Vagina (tissue), 2 donors: Measurements from ENCODE around the gene AKAP6.

Experiments
- POLR2A ChIP-seq, 2 donors: fragments of 450-650 bp; IDR thresholded peaks; one replicate each; pipeline ENCODE4 v1.6.1; 2017; ENCODE audit warnings: antibody characterized with exemption in 2 of 2, mild to moderate bottlenecking in 2 of 2, moderate library complexity in 2 of 2
- POLR2AphosphoS5 ChIP-seq, 2 donors: sonication (generic); formaldehyde crosslinking; IDR thresholded peaks; one replicate each; pipeline ENCODE4 v1.9.0; 2017; ENCODE audit warnings: antibody characterized with exemption in 2 of 2, mild to moderate bottlenecking in 2 of 2, low read depth in 1 of 2; ENCODE audit not compliant: insufficient read depth in 1 of 2
- TF ChIP-seq, protein P1 (sequence below), 3 experiments: fragments of 450-650 bp in 2 of 3; fragments of 200-600 bp in 1 of 3; sonication (generic) in 1 of 3; IDR thresholded peaks; one replicate each; pipeline ENCODE4 v1.5.1; 2017 to 2019; ENCODE audit warnings: antibody characterized with exemption in 3 of 3, mild to moderate bottlenecking in 2 of 3, moderate library complexity in 2 of 3

DNA sequence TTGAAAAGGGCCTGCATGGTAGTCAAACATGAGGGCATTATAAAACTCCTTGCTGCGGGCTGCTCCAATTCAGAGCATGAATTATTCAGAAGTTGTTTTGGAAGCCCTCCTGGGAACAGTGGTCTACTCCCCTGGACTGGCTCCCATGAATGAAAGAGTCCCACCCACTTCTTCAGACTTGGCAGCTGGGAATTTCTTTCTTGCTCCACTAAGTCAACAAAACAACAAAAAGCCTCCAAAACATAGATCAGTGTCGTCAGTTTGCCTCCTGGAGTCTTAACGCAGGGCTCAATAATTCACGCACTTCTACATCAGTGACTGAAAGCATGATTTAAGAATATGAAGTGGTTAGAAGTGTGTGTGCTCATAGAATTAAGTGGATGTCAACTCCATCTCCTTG lies 37.9 kb downstream of the AKAP6 start:
- TF ChIP-seq POLR2A (IDR thresholded peaks at IDR 0.05) (no peak), POLR2AphosphoS5 (IDR thresholded peaks at IDR 0.05; ENCODE audit: insufficient read depth in 1 of 2, low read depth in 1 of 2) (peak in 1 of 2 donors; percentile 3)
- TF ChIP-seq, protein P1, sequence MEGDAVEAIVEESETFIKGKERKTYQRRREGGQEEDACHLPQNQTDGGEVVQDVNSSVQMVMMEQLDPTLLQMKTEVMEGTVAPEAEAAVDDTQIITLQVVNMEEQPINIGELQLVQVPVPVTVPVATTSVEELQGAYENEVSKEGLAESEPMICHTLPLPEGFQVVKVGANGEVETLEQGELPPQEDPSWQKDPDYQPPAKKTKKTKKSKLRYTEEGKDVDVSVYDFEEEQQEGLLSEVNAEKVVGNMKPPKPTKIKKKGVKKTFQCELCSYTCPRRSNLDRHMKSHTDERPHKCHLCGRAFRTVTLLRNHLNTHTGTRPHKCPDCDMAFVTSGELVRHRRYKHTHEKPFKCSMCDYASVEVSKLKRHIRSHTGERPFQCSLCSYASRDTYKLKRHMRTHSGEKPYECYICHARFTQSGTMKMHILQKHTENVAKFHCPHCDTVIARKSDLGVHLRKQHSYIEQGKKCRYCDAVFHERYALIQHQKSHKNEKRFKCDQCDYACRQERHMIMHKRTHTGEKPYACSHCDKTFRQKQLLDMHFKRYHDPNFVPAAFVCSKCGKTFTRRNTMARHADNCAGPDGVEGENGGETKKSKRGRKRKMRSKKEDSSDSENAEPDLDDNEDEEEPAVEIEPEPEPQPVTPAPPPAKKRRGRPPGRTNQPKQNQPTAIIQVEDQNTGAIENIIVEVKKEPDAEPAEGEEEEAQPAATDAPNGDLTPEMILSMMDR (IDR thresholded peaks at IDR 0.05): no peak
